NCI-H82 (cell line): ENCODE results near the gene FAM149B1.
A peak's percentile ranks its signal among the peaks of the same experiment; 100 is the strongest.
"Not testable (repeated sequence)": the region's sequence is repeated elsewhere in the genome, so short reads cannot be mapped to it uniquely, and the experiment has no call there.

Experiments
- DNase-seq: peaks from one replicate; lab custom pipeline; 2025; lab: John Stamatoyannopoulos, UW

The FAM149B1 gene

GRCh38 chr10:73167783-73168464 lies at the start of gene FAM149B1, which contains the start of gene ECD:
TSS of gene FAM149B1 (plus strand) at chr10:73168119. CDS start at chr10:73168340, 221 bp downstream.
TSS of gene ECD (minus strand) at chr10:73168008. CDS start at chr10:73163937, 4,071 bp downstream.
- DNase-seq: peak; percentile 93

- no peak for DNase-seq
Observed at GRCh38 chr10:73119457-73119856, 48.5 kb upstream of the FAM149B1 start.

- DNase-seq: no peak
Observed at GRCh38 chr10:73119952-73120351, 48.0 kb upstream of the FAM149B1 start.

GRCh38 chr10:73126343-73126742 lies 41.6 kb upstream of the FAM149B1 start:
- DNase-seq: no peak

- no peak for DNase-seq
Observed at GRCh38 chr10:73131301-73131700, 36.6 kb upstream of the FAM149B1 start.

GRCh38 chr10:73131913-73132686 lies 35.8 kb upstream of the FAM149B1 start:
- DNase-seq: no peak

GRCh38 chr10:73134727-73135126 lies 33.2 kb upstream of the FAM149B1 start:
- DNase-seq: no peak

- no peak for DNase-seq
Observed at GRCh38 chr10:73136627-73137026, 31.3 kb upstream of the FAM149B1 start.

GRCh38 chr10:73139251-73139650 lies 28.7 kb upstream of the FAM149B1 start:
- no peak for DNase-seq

- DNase-seq: no peak
Observed at GRCh38 chr10:73141603-73142002, 26.3 kb upstream of the FAM149B1 start.

- DNase-seq: not testable (repeated sequence)
Observed at GRCh38 chr10:73150633-73151413, 17.1 kb upstream of the FAM149B1 start.

- DNase-seq: no peak
Observed at GRCh38 chr10:73152009-73152408, 15.9 kb upstream of the FAM149B1 start.

- no peak for DNase-seq
Observed at GRCh38 chr10:73156054-73156453, 11.9 kb upstream of the FAM149B1 start.

GRCh38 chr10:73159038-73159648 lies 8.8 kb upstream of the FAM149B1 start:
- DNase-seq: peak; percentile 45

- DNase-seq: no peak
Observed at GRCh38 chr10:73161079-73161478, 6.8 kb upstream of the FAM149B1 start.

- DNase-seq: no peak
Observed at GRCh38 chr10:73161662-73162061, 6.3 kb upstream of the FAM149B1 start.

- no peak for DNase-seq
Observed at GRCh38 chr10:73163096-73163495, 4.8 kb upstream of the FAM149B1 start.

GRCh38 chr10:73166972-73167371 lies 947 bp upstream of the FAM149B1 start:
- DNase-seq: no peak

- no peak for DNase-seq
Observed at GRCh38 chr10:73167458-73167782, 499 bp upstream of the FAM149B1 start.

GRCh38 chr10:73168465-73168803 lies 515 bp downstream of the FAM149B1 start:
- peak; percentile 60 for DNase-seq

- DNase-seq: no peak
Observed at GRCh38 chr10:73169320-73169719, 1.4 kb downstream of the FAM149B1 start.

- DNase-seq: no peak
Observed at GRCh38 chr10:73172867-73173266, 4.9 kb downstream of the FAM149B1 start.
